H1 (cell line): ENCODE measurements around the gene RRP1B. TPM values are rescaled to one million over a fixed set of nuclear protein-coding genes. Genes with fewer than 3 reads are reported as not detected.

ENCODE experiments used
- CTCF ChIA-PET: fragments of 300-600 bp; sonication (Branson Sonifier 250); formaldehyde crosslinking; loops from one replicate; lab custom pipeline; 2021; ENCODE audit not compliant: partially characterized antibody; lab: Charles Lee
- POLR2A ChIA-PET: fragments of 300-600 bp; sonication (Branson Sonifier 250); formaldehyde crosslinking; loops from one replicate; lab custom pipeline; 2021; ENCODE audit warnings: inconsistent platforms; ENCODE audit not compliant: partially characterized antibody; lab: Charles Lee
- DNase-seq, 2 experiments: peaks; one replicate each; pipeline versions ENCODE4 v3.0.0 to v3.0.0-alpha.2; 2010 to 2022; ENCODE audit warnings: low spot score in 2 of 2, low read depth in 1 of 2, mixed read lengths in 1 of 2
- FAIRE-seq: peaks from 2 replicates; lab custom pipeline; 2011; peaks lifted over from hg19 to GRCh38; lab: Jason Lieb, UNC
- H2AFZ ChIP-seq: 2 replicates; pipeline ENCODE4 v1.8.1; 2012; ENCODE audit warnings: low read length, inconsistent platforms
- H2AK5ac ChIP-seq: 2 replicates; pipeline ENCODE4 v1.6.1; 2013; ENCODE audit warnings: low read depth, low read length
- H2BK120ac ChIP-seq: replicated peaks from 2 replicates; pipeline ENCODE3; 2013; ENCODE audit warnings: low read depth, low read length, inconsistent platforms
- H2BK12ac ChIP-seq: 2 replicates; pipeline ENCODE4 v1.6.1; 2013; ENCODE audit warnings: low read depth, low read length
- H2BK15ac ChIP-seq: 2 replicates; pipeline ENCODE4 v1.6.1; 2013; ENCODE audit warnings: low read length
- H2BK20ac ChIP-seq: 2 replicates; pipeline ENCODE4 v1.6.1; 2013; ENCODE audit warnings: low read length
- H2BK5ac ChIP-seq: 2 replicates; pipeline ENCODE4 v1.6.1; 2013; ENCODE audit warnings: low read depth, low read length
- H3K14ac ChIP-seq: 2 replicates; pipeline ENCODE4 v1.6.1; 2013; ENCODE audit warnings: inconsistent platforms; ENCODE audit not compliant: insufficient read length
- H3K18ac ChIP-seq: 2 replicates; pipeline ENCODE4 v1.6.1; 2013; ENCODE audit warnings: low read length; ENCODE audit errors: extremely low read depth
- H3K23ac ChIP-seq: 2 replicates; pipeline ENCODE4 v1.6.1; 2013; ENCODE audit warnings: inconsistent platforms; ENCODE audit not compliant: insufficient read length
- H3K23me2 ChIP-seq: 2 replicates; pipeline ENCODE4 v1.6.1; 2013; ENCODE audit warnings: low read depth, low read length
- H3K27ac ChIP-seq: 2 replicates; pipeline ENCODE4 v1.6.1; 2011; ENCODE audit warnings: low read depth, low read length, inconsistent platforms
- H3K27me3 ChIP-seq, 4 experiments: replicated peaks in 1 of 4; 1 replicate in 1 of 4; 2 replicates in 3 of 4; pipeline versions ENCODE4 v1.6.1 to v1.8.1; 2011 to 2013; ENCODE audit warnings: low read length in 3 of 4, mild to moderate bottlenecking in 3 of 4, inconsistent platforms in 2 of 4, mixed read lengths in 2 of 4, moderate library complexity in 1 of 4; ENCODE audit not compliant: control insufficient read depth in 3 of 4, insufficient read depth in 3 of 4; ENCODE audit errors: extremely low read depth in 1 of 4
- H3K36me3 ChIP-seq, 4 experiments: 2 replicates each; pipeline versions ENCODE4 v1.6.1 to v1.8.1; 2011 to 2013; ENCODE audit warnings: mild to moderate bottlenecking in 4 of 4, low read length in 3 of 4, moderate library complexity in 2 of 4, control low read depth in 1 of 4, inconsistent platforms in 1 of 4; ENCODE audit not compliant: insufficient read depth in 4 of 4, control insufficient read depth in 2 of 4
- H3K4ac ChIP-seq: replicated peaks from 2 replicates; pipeline ENCODE3; 2013; ENCODE audit warnings: low read length, low read depth, mixed read lengths, inconsistent platforms; ENCODE audit not compliant: insufficient read length
- H3K4me1 ChIP-seq, 4 experiments: replicated peaks in 1 of 4; 1 replicate in 1 of 4; 2 replicates in 3 of 4; pipeline versions ENCODE4 v1.6.1 to v1.8.1; 2011 to 2013; ENCODE audit warnings: low read length in 3 of 4, inconsistent platforms in 2 of 4, mixed read lengths in 1 of 4; ENCODE audit not compliant: insufficient read depth in 4 of 4, control insufficient read depth in 3 of 4
- H3K4me2 ChIP-seq, 2 experiments: 2 replicates each; pipeline versions ENCODE4 v1.6.1 to v1.8.1; 2011 to 2013; ENCODE audit warnings: low read depth in 2 of 2, low read length in 2 of 2, control low read depth in 1 of 2, inconsistent platforms in 1 of 2, mild to moderate bottlenecking in 1 of 2; ENCODE audit not compliant: insufficient read depth in 1 of 2
- H3K4me3 ChIP-seq, 4 experiments: fragments of 200-600, 300-600 bp in 1 of 4; sonication (generic), shearing (Covaris generic), sonication (Bioruptor Twin) in 1 of 4; 2 replicates each; pipeline versions ENCODE4 v1.5.1 to v1.8.1; 2011 to 2016; ENCODE audit warnings: low read length in 4 of 4, low read depth in 3 of 4, control low read depth in 2 of 4, inconsistent platforms in 2 of 4, mild to moderate bottlenecking in 2 of 4, mixed read lengths in 1 of 4, moderate library complexity in 1 of 4; ENCODE audit not compliant: insufficient read depth in 2 of 4; ENCODE audit errors: extremely low read depth in 1 of 4
- H3K56ac ChIP-seq: replicated peaks from 2 replicates; pipeline ENCODE3; 2013; ENCODE audit warnings: low read depth, mild to moderate bottlenecking, mixed read lengths, low read length, inconsistent platforms; ENCODE audit not compliant: insufficient read length
- H3K79me1 ChIP-seq: 2 replicates; pipeline ENCODE4 v1.6.1; 2013; ENCODE audit warnings: low read depth, low read length, control low read depth
- H3K79me2 ChIP-seq, 2 experiments: 2 replicates each; pipeline versions ENCODE4 v1.6.1 to v1.8.1; 2012 to 2013; ENCODE audit warnings: low read length in 2 of 2, mild to moderate bottlenecking in 2 of 2, inconsistent platforms in 1 of 2; ENCODE audit not compliant: insufficient read depth in 2 of 2, control insufficient read depth in 1 of 2
- H3K9ac ChIP-seq, 4 experiments: replicated peaks in 1 of 4; 1 replicate in 1 of 4; 2 replicates in 3 of 4; pipeline versions ENCODE4 v1.6.1 to v1.8.1; 2011 to 2013; ENCODE audit warnings: low read depth in 3 of 4, low read length in 3 of 4, control low read depth in 2 of 4, mild to moderate bottlenecking in 2 of 4, moderate library complexity in 2 of 4, inconsistent platforms in 1 of 4; ENCODE audit errors: extremely low read depth in 1 of 4
- H3K9me3 ChIP-seq, 2 experiments: 2 replicates each; pipeline versions ENCODE4 v1.6.1 to v1.8.1; 2012 to 2013; ENCODE audit warnings: mild to moderate bottlenecking in 2 of 2, moderate library complexity in 2 of 2, control low read depth in 1 of 2, inconsistent platforms in 1 of 2, low read depth in 1 of 2, low read length in 1 of 2, mixed read lengths in 1 of 2; ENCODE audit not compliant: insufficient read depth in 2 of 2
- H4K20me1 ChIP-seq, 2 experiments: replicated peaks in 1 of 2; 2 replicates each; pipeline versions ENCODE3 to v1.8.1; 2011 to 2013; ENCODE audit warnings: inconsistent platforms in 2 of 2, low read length in 2 of 2, mild to moderate bottlenecking in 1 of 2; ENCODE audit not compliant: insufficient read depth in 2 of 2, control insufficient read depth in 1 of 2
- H4K5ac ChIP-seq: 2 replicates; pipeline ENCODE4 v1.6.1; 2013; ENCODE audit warnings: low read length, low read depth, mixed read lengths, inconsistent platforms; ENCODE audit not compliant: insufficient read length
- H4K8ac ChIP-seq: 2 replicates; pipeline ENCODE4 v1.8.0; 2013; ENCODE audit warnings: mild to moderate bottlenecking, moderate library complexity, low read length, inconsistent platforms; ENCODE audit not compliant: insufficient read depth; ENCODE audit errors: extremely low read depth
- H4K91ac ChIP-seq: replicated peaks from 2 replicates; pipeline ENCODE3; 2013; ENCODE audit warnings: low read length, mixed read lengths, inconsistent platforms; ENCODE audit not compliant: insufficient read length
- CEBPB ChIP-seq: IDR thresholded peaks from 2 replicates; pipeline ENCODE4 v1.6.1; 2012; ENCODE audit warnings: low read depth, low read length
- CTCF ChIP-seq, 3 experiments: IDR thresholded peaks; 1 replicate in 2 of 3; 2 replicates in 1 of 3; pipeline versions ENCODE4 v1.5.1 to v1.6.1; 2011; ENCODE audit warnings: low read length in 3 of 3, mild to moderate bottlenecking in 3 of 3, inconsistent platforms in 2 of 3, low read depth in 1 of 3, moderate library complexity in 1 of 3; ENCODE audit not compliant: insufficient read depth in 1 of 3; ENCODE audit errors: control extremely low read depth in 1 of 3
- RAD21 ChIP-seq, 2 experiments: IDR thresholded peaks in 1 of 2; conservative IDR thresholded peaks in 1 of 2; 2 replicates each; pipeline ENCODE4 v1.6.1; 2011; ENCODE audit warnings: low read depth in 2 of 2, low read length in 2 of 2, improper control_type of control experiment in 1 of 2, inconsistent platforms in 1 of 2, mild to moderate bottlenecking in 1 of 2, moderate library complexity in 1 of 2
- WGBS, 2 experiments: shearing (Covaris generic) in 1 of 2; methylation state at CpG; one replicate each; pipeline versions ENCODE4 v1.1.6 to v1.1.7; 2013 to 2015; ENCODE audit warnings: low lambda C conversion rate in 2 of 2, mixed read lengths in 2 of 2, inconsistent platforms in 1 of 2, low coverage in 1 of 2, missing lambda C conversion rate in 1 of 2; ENCODE audit not compliant: insufficient replicate concordance in 2 of 2, insufficient coverage in 1 of 2, insufficient read length in 1 of 2; ENCODE audit errors: extremely low coverage in 1 of 2, missing lambda C conversion rate in 1 of 2; 5-methylcytosine and 5-hydroxymethylcytosine counted together
- polyA plus RNA-seq, 7 experiments: library from polyadenylated mRNA; depleted of rRNA in 3 of 7; stranded (reverse) in 5 of 7; unstranded in 2 of 7; fragments of >200 nt in 5 of 7; fragments of 200-250 nt in 2 of 7; gene quantifications; 1 replicate in 5 of 7; 2 replicates in 1 of 7; 4 replicates in 1 of 7; pipeline versions ENCODE4 v1.2.1 to v1.2.3, GENCODE V29; 2011 to 2013; ENCODE audit warnings: missing spikeins in 2 of 7, mixed read lengths in 2 of 7
- total RNA-seq: library from RNA; stranded (reverse); fragmentation: NEBNext Ultra II Directional; extraction: Animal tissue kit (Norgen Biotek cat#: 25700); gene quantifications from 2 replicates; pipeline ENCODE4 v1.2.1, GENCODE V29; 2021

RRP1B gene
- total and polyA plus RNA-seq, 2 of the 8 experiments (the other 6 are each of a cell fraction or from before 2014, with no cell fraction given), result 25.8 to 97.3 TPM

GRCh38 chr21:43645136-43645891, 14.0 kb upstream of the RRP1B start:
- no peak overlapping the region for H2BK12ac ChIP-seq
- no peaks in the 10 kb centered on the region for H3K27me3 ChIP-seq
- no peak overlapping the region for H4K5ac ChIP-seq
- CTCF ChIA-PET, result interaction anchor here (1.0 to 5.1 kb wide), 9 partner anchors 11 to 448 kb away, joined by 3 to 47 read pairs (median 3); no protein-coding TSS in a partner anchor
- no peaks in the 10 kb centered on the region for H3K36me3 ChIP-seq
- H3K4ac ChIP-seq, result no peak overlapping the region
- no peak overlapping the region for H3K14ac ChIP-seq
- H3K79me1 ChIP-seq, result no peaks in the 10 kb centered on the region
- H4K91ac ChIP-seq, result no peak overlapping the region
- H3K9ac ChIP-seq, result no peak overlapping the region
- no peak overlapping the region for H2AFZ ChIP-seq
- H4K20me1 ChIP-seq, result no peaks in the 10 kb centered on the region
- no peak overlapping the region for H3K23ac ChIP-seq
- POLR2A ChIA-PET, result interaction anchor here (0.8 kb wide), 1 partner anchor 12 kb away, joined by 3 read pairs; no protein-coding TSS in a partner anchor
- no peaks in the 10 kb centered on the region for H3K4me1 ChIP-seq
- DNase-seq (no peak), FAIRE-seq (no peak)
- H2BK15ac ChIP-seq, result no peak overlapping the region
- H4K8ac ChIP-seq, result no peak overlapping the region
- H2AK5ac ChIP-seq, result no peak overlapping the region
- H3K27ac ChIP-seq, result no peak overlapping the region
- H3K56ac ChIP-seq, result no peak overlapping the region
- H3K79me2 ChIP-seq, result no peaks in the 10 kb centered on the region
- H2BK5ac ChIP-seq, result no peak overlapping the region
- H3K4me2 ChIP-seq, result no peak overlapping the region
- H3K9me3 ChIP-seq, result no peaks in the 10 kb centered on the region
- no peak overlapping the region for H2BK20ac ChIP-seq
- no peaks in the 10 kb centered on the region for H3K23me2 ChIP-seq
- no peak overlapping the region for H3K4me3 ChIP-seq
- no peak overlapping the region for H3K18ac ChIP-seq
- TF ChIP-seq CTCF (IDR thresholded peaks at IDR 0.05; ENCODE audit: control extremely low read depth in 1 of 3, insufficient read depth in 1 of 3, low read depth in 1 of 3, low read length in 3 of 3), result peak in 2 of 3 experiments; percentile 39 to 44; a peak in 3 of 4 replicates
- peak; percentile 70 to 79 for TF ChIP-seq RAD21 (IDR thresholded peaks at IDR 0.05 in 1 of 2, conservative IDR thresholded peaks at IDR 0.05 in 1 of 2; ENCODE audit: low read depth in 2 of 2, low read length in 2 of 2)
- no peak for TF ChIP-seq CEBPB
- no peak overlapping the region for H2BK120ac ChIP-seq
- 74% methylated on average over 12 of the region's 12 CpGs; no CpG with 5 or more reads in 1 of the 2 experiments for WGBS, 2 experiments
